MCF 10A (cell line): ENCODE data around the gene OR56A4. TPM values are rescaled to one million over a fixed set of nuclear protein-coding genes. Genes with fewer than 3 reads are reported as not detected.

Source experiments
- BruUV-seq: library from RNA; stranded (reverse); fragments of 400-500 nt; replicated peaks from 2 replicates; lab custom pipeline; 2021; lab: Mats Ljungman, UMichigan
- CTCF ChIA-PET: fragments of 300-600 bp; sonication (Branson Sonifier 250); formaldehyde crosslinking; extraction: SDS; loops from one replicate; lab custom pipeline; 2021; ENCODE audit warnings: antibody characterized with exemption, inconsistent platforms; lab: Yijun Ruan, JAX
- POLR2A ChIA-PET: fragments of 300-600, 350-650 bp; sonication (Branson Sonifier 250); formaldehyde crosslinking; extraction: SDS; loops from one replicate; lab custom pipeline; 2020; ENCODE audit warnings: antibody characterized with exemption, inconsistent platforms; lab: Yijun Ruan, JAX
- DNase-seq: peaks from one replicate; pipeline ENCODE4 v3.0.0-alpha.2; 2018; ENCODE audit not compliant: unreplicated experiment
- H3K27ac Mint-ChIP-seq: one replicate; pipeline ENCODE4 v1.8.0; 2022; ENCODE audit warnings: mild to moderate bottlenecking, low read depth, mixed read lengths; ENCODE audit not compliant: unreplicated experiment
- H3K27me3 Mint-ChIP-seq: one replicate; pipeline ENCODE4 v1.8.0; 2022; ENCODE audit warnings: mixed read lengths; ENCODE audit not compliant: insufficient read depth, unreplicated experiment
- H3K36me3 Mint-ChIP-seq: one replicate; pipeline ENCODE4 v1.8.0; 2022; ENCODE audit warnings: mild to moderate bottlenecking, moderate library complexity, mixed read lengths; ENCODE audit not compliant: insufficient read depth, unreplicated experiment
- H3K4me1 Mint-ChIP-seq: one replicate; pipeline ENCODE4 v1.8.0; 2022; ENCODE audit warnings: mixed read lengths; ENCODE audit not compliant: insufficient read depth, unreplicated experiment
- H3K4me3 Mint-ChIP-seq: one replicate; pipeline ENCODE4 v1.8.0; 2022; ENCODE audit warnings: mild to moderate bottlenecking, moderate library complexity, mixed read lengths; ENCODE audit not compliant: unreplicated experiment
- H3K9me3 Mint-ChIP-seq: one replicate; pipeline ENCODE4 v1.8.0; 2022; ENCODE audit warnings: mixed read lengths; ENCODE audit not compliant: unreplicated experiment
- intact Hi-C: fragments of 100-400 bp; cut with micrococcal nuclease; formaldehyde crosslinking; loops from 2 replicates; pipeline ENCODE4 v1.14.1; 2022
- total RNA-seq: library from RNA; stranded (reverse); gene quantifications from 2 replicates; pipeline ENCODE4 v1.2.3, GENCODE V29; 2022
- TF ChIP-seq, protein P1 (sequence below): fragments of 200-600 bp; IDR thresholded peaks from one replicate; pipeline ENCODE4 v1.8.0; 2022; ENCODE audit warnings: antibody characterized with exemption, mild to moderate bottlenecking; ENCODE audit not compliant: unreplicated experiment

OR56A4 gene
- total RNA-seq, 1 experiment from 2014 or later = not detected

DNA sequence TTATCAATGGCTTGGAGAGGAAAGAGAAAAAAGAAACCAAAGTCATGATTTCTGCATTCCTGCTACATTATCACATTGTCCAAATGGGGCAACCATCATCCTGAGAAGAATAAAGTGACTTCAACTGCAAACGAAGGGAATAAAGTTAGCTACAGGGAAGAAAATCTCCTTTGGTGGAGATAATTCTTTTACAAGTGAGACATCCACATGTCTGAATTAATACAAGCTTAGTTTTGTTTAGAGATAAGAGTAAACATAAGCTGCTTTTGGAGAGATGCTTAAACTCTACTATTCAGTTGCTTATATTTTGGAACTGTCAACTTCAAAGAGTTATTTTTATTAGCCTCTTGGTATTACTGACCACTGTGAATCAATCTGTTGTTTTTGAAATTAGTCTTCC lies 19.9 kb downstream of the OR56A4 start, which contains the start of gene OR52L1:
OR52L1 (minus strand) TSS at position 101 of the 400 bp plus-strand sequence; CDS start at position 46, 55 bp downstream.
- Mint-ChIP-seq H3K4me1 (no peaks in the 10 kb centered on the region), H3K36me3 (no peaks in the 10 kb centered on the region), H3K4me3 (no peak within 1 kb of the TSS), H3K27me3 (no peaks in the 10 kb centered on the region), H3K9me3 (peaks cover 2% of the 10 kb centered on the region), H3K27ac (no peak within 1 kb of the TSS)
- no peak for DNase-seq
- TF ChIP-seq, protein P1, sequence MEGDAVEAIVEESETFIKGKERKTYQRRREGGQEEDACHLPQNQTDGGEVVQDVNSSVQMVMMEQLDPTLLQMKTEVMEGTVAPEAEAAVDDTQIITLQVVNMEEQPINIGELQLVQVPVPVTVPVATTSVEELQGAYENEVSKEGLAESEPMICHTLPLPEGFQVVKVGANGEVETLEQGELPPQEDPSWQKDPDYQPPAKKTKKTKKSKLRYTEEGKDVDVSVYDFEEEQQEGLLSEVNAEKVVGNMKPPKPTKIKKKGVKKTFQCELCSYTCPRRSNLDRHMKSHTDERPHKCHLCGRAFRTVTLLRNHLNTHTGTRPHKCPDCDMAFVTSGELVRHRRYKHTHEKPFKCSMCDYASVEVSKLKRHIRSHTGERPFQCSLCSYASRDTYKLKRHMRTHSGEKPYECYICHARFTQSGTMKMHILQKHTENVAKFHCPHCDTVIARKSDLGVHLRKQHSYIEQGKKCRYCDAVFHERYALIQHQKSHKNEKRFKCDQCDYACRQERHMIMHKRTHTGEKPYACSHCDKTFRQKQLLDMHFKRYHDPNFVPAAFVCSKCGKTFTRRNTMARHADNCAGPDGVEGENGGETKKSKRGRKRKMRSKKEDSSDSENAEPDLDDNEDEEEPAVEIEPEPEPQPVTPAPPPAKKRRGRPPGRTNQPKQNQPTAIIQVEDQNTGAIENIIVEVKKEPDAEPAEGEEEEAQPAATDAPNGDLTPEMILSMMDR = no peak
- POLR2A ChIA-PET = no interaction called here
- CTCF ChIA-PET = interaction anchor here (0.6 kb wide), 1 partner anchor 409 kb away, joined by 3 read pairs; no protein-coding TSS in a partner anchor
- intact Hi-C loops = no loop called here
- no TSS peak for BruUV-seq

DNA sequence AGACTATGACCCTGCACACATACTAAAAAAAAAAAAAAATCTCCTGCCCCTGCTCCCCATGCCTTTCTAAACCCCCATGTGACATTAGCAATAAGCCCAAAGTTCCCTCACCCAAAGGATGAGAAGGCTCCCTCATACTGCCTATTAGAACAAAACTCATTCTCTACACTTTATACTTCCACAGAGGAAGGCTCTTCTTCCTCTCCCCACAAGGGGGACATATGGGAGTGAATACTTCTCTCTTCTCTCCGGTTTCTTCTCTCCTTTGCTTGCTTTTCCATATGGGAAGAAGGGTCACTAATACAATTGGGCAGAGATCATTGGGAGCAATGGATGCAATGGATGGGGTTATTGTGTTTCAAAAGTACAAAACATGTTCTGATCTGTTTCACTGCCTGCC lies 23.3 kb downstream of the OR56A4 start:
- Mint-ChIP-seq H3K27ac (no peak overlapping the region), H3K4me3 (no peak overlapping the region), H3K4me1 (no peaks in the 10 kb centered on the region), H3K9me3 (peaks cover 18% of the 10 kb centered on the region), H3K27me3 (no peaks in the 10 kb centered on the region), H3K36me3 (no peaks in the 10 kb centered on the region)
- no TSS peak for BruUV-seq
- CTCF ChIA-PET = no interaction called here
- intact Hi-C loops = no loop called here
- POLR2A ChIA-PET = no interaction called here
- TF ChIP-seq, protein P1 = no peak
- no peak for DNase-seq

DNA sequence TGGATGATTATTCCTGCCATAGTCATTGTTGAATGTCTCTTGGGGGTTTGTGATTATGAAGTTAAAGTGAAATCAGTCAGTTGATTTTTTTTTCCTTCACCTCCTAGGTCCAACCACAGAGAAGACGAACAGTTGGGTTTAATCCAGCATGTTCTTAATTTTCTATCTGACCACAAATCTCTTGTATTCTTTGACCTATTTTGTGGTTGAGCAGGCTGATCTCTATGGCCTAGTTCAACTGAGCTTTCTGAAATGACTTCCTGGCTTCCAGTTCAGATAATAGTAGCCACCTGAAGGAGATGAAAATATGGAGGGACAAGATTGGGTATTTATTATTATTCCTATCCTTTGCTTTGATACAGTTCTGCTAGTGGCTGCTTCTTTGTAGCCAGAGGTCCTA lies 33.2 kb downstream of the OR56A4 start:
- Mint-ChIP-seq H3K27me3 (peaks cover 12% of the 10 kb centered on the region), H3K36me3 (no peaks in the 10 kb centered on the region), H3K4me3 (no peak overlapping the region), H3K4me1 (no peaks in the 10 kb centered on the region), H3K9me3 (no peaks in the 10 kb centered on the region), H3K27ac (no peak overlapping the region)
- TF ChIP-seq, protein P1 = no peak
- no TSS peak for BruUV-seq
- intact Hi-C loops = no loop called here
- CTCF ChIA-PET = interaction anchor here (0.6 kb wide), 1 partner anchor 390 kb away, joined by 3 read pairs; no protein-coding TSS in a partner anchor
- POLR2A ChIA-PET = no interaction called here
- DNase-seq = no peak

DNA sequence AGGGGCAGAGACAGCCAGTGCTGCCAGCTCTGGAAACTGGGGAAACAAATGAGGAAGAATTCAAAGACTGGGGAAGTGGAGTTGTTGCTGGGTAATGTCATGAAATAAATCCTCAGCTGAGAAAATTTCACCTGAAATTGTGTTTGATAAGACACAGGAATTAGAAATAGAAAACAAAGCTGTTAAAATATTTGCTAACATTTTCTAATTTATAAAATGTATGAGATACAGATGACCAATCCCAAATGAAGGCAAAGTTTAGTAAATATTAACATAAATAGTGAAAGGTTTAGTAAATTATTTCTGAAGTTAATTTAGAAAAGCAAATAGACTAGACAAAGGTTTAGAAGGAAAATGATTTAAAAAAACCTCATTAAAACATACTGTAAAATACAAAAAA lies 38.4 kb downstream of the OR56A4 start, which contains the start of gene OR56A5:
OR56A5 (minus strand) TSS at position 101 of the 400 bp plus-strand sequence; CDS start at position 101, 0 bp downstream.
- H3K27me3 Mint-ChIP-seq = peaks cover 12% of the 10 kb centered on the region
- intact Hi-C loops = no loop called here
- ChIA-PET CTCF (no interaction called here), POLR2A (no interaction called here)
- BruUV-seq = no TSS peak
- no peaks in the 10 kb centered on the region for H3K4me1 Mint-ChIP-seq
- no peak within 1 kb of the TSS for H3K4me3 Mint-ChIP-seq
- TF ChIP-seq, protein P1 = no peak
- DNase-seq = no peak
- H3K9me3 Mint-ChIP-seq = peaks cover 27% of the 10 kb centered on the region
- H3K36me3 Mint-ChIP-seq = no peaks in the 10 kb centered on the region
- H3K27ac Mint-ChIP-seq = no peak within 1 kb of the TSS
